HG02973 (cell line): ENCODE data around the gene FAM131A.

Source experiments
- ATAC-seq: cut with Tn5 transposase; IDR thresholded peaks from one replicate; pipeline ENCODE4 v1.9.1; 2021; ENCODE audit warnings: moderate library complexity; ENCODE audit not compliant: unreplicated experiment

FAM131A gene

GRCh38 chr3:184354754-184355153 is 17.4 kb downstream of the FAM131A start:
- no peak for ATAC-seq

- no peak for ATAC-seq
Observed at GRCh38 chr3:184355261-184356040, 18.1 kb downstream of the FAM131A start.

- no peak for ATAC-seq
Observed at GRCh38 chr3:184357248-184358123, 20.1 kb downstream of the FAM131A start.

GRCh38 chr3:184358124-184358767 is 20.8 kb downstream of the FAM131A start:
- ATAC-seq: no peak

- no peak for ATAC-seq
Observed at GRCh38 chr3:184358921-184359350, 21.5 kb downstream of the FAM131A start.

- ATAC-seq: no peak
Observed at GRCh38 chr3:184359610-184360009, 22.2 kb downstream of the FAM131A start.

- ATAC-seq: no peak
Observed at GRCh38 chr3:184360070-184360928, 22.9 kb downstream of the FAM131A start.

- ATAC-seq: no peak
Observed at GRCh38 chr3:184360929-184361531, 23.6 kb downstream of the FAM131A start.

- no peak for ATAC-seq
Observed at GRCh38 chr3:184361532-184361931, 24.1 kb downstream of the FAM131A start, which contains the start of the genes CLCN2 and POLR2H. CLCN2 (minus strand) TSS chr3:184361605; CDS start chr3:184361479, 126 bp downstream. POLR2H (plus strand) TSS chr3:184361710; CDS start chr3:184363493, 1,783 bp downstream.

GRCh38 chr3:184361932-184362667 is 24.7 kb downstream of the FAM131A start:
- ATAC-seq: no peak

GRCh38 chr3:184362668-184363546 is 25.5 kb downstream of the FAM131A start:
- peak; percentile 81 for ATAC-seq

GRCh38 chr3:184366619-184367289 is 29.4 kb downstream of the FAM131A start:
- ATAC-seq: no peak

GRCh38 chr3:184368116-184368515 is 30.7 kb downstream of the FAM131A start:
- ATAC-seq: no peak

- no peak for ATAC-seq
Observed at GRCh38 chr3:184368586-184369183, 31.3 kb downstream of the FAM131A start.

- peak; percentile 80 for ATAC-seq
Observed at GRCh38 chr3:184371570-184372018, 34.2 kb downstream of the FAM131A start.

GRCh38 chr3:184372296-184372821 is 35.0 kb downstream of the FAM131A start:
- ATAC-seq: no peak

- no peak for ATAC-seq
Observed at GRCh38 chr3:184372911-184373310, 35.5 kb downstream of the FAM131A start.
